ENCODE measurements around the gene PIP4K2A.

- TF ChIP-seq CTCF (IDR thresholded peaks at IDR 0.05; ENCODE audit: insufficient read depth, low read length, poor library complexity, severe bottlenecking) = no peak
- no peak for TF ChIP-seq EZH2phosphoT487 (conservative IDR thresholded peaks at IDR 0.05; ENCODE audit: low read length)
These were observed 96.1 kb downstream of the PIP4K2A start for GRCh38 chr10:22618078-22618785.
